ENCODE data around the gene DCTN2.
"Not testable (repeated sequence)": the region's sequence is repeated elsewhere in the genome, so short reads cannot be mapped to it uniquely, and the experiment has no call there.

DCTN2 gene

DNA sequence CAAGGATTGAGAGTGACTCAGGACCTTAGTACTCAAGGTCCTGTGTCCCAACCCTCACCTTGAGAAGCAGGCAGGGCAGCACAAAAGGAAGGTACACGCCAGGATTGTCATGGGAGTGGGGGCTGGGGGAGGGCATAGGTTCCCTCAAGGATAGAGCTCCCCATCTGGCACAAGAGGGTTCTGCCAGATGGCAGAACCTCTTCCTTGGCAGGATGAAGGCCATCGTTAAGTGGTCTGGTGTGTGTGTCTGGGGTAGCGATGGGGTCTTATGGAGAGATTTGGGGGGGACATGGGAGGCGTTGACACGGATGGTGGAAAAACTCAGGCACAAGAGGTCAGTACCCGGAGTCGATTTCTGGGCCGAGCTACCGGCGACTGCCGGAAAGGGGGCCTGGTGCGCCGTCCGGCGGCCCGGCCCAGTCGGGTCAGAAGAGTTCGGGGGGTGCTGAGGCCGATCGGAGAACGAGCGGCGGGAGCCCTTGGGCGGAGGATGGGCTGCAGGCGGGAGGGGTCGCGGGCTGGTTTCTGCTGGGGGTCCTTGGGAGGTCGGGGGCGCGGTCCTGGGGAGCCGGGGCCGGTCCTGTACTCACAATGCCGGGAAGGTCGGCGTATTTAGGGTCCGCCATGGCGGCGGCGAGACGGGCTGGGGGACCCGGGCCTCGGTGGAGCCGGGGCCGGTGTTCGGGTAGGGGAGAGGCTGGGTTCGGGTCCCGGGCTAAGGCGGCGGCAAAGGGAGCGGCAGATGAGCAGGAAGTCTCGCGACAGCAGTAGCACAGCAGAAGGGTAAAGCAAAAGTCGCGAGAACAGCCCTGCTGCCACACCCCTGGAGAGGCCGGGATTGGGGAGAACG, at the start of gene DCTN2:
TSS of gene DCTN2 (minus strand) at position 755 of the 850 bp plus-strand sequence. CDS start at position 626, 129 bp downstream.
- peak; percentile 68 for TF ChIP-seq ZFX (IDR thresholded peaks at IDR 0.05)
- TF ChIP-seq, protein P1, sequence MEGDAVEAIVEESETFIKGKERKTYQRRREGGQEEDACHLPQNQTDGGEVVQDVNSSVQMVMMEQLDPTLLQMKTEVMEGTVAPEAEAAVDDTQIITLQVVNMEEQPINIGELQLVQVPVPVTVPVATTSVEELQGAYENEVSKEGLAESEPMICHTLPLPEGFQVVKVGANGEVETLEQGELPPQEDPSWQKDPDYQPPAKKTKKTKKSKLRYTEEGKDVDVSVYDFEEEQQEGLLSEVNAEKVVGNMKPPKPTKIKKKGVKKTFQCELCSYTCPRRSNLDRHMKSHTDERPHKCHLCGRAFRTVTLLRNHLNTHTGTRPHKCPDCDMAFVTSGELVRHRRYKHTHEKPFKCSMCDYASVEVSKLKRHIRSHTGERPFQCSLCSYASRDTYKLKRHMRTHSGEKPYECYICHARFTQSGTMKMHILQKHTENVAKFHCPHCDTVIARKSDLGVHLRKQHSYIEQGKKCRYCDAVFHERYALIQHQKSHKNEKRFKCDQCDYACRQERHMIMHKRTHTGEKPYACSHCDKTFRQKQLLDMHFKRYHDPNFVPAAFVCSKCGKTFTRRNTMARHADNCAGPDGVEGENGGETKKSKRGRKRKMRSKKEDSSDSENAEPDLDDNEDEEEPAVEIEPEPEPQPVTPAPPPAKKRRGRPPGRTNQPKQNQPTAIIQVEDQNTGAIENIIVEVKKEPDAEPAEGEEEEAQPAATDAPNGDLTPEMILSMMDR (conservative IDR thresholded peaks at IDR 0.05) = no peak; the same call in 1 of the 2 replicates
- peak within 1 kb of the TSS; percentile 88 for H3K27ac ChIP-seq

DNA sequence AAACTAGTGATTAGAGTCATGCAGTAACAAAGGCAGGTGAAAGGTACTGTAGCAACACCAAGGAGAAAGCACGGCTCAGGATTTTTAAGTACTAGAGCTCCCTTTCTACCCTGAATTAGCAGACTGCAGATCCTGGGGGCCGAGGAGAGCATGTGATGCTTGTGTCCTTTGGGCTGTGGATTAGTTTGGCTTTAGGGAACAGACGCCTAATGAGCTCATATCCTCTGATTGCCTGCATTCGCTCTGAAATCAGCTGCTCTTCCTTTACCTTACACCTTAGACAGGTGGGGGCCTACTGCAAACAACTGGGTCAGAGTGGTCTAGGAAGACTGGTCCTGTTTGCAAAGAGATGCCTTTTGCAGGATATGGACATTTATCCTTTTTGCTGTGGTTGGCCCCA, 46.2 kb upstream of the DCTN2 start:
- H3K27ac ChIP-seq = no peak overlapping the region
- TF ChIP-seq ZFX (IDR thresholded peaks at IDR 0.05) = no peak
- TF ChIP-seq, protein P1 (conservative IDR thresholded peaks at IDR 0.05) = no peak

DNA sequence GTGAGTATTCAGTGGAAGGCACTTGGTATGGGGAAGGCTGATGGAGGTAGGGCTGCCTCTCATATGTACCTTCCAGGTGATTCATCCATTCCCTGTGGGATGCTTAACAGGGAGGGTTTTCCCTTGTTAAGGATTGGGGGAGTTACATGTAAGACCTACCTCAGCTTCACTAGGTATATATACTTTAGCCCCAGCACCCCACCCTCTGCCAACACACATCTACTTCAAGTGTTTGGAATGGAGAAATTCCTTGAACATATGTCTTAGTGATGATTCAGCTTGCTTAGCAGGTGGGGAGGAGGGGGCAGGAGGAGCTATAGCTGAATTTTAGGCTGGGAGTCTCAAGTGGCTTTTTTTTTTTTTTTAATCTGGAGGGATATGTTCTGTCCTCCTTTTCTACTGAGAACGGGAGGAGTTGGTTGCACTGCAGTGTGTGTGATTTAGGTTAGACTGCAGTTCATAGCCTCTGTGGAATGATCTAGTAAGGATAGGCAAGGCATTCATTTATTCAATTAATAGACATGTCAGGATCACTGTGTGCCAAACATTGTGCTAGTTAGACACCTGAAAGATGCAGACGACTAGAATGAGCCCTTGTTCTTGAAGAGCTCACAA, 45.7 kb upstream of the DCTN2 start:
- TF ChIP-seq ZFX (IDR thresholded peaks at IDR 0.05) = no peak
- TF ChIP-seq, protein P1 (conservative IDR thresholded peaks at IDR 0.05) = no peak
- no peak overlapping the region for H3K27ac ChIP-seq

DNA sequence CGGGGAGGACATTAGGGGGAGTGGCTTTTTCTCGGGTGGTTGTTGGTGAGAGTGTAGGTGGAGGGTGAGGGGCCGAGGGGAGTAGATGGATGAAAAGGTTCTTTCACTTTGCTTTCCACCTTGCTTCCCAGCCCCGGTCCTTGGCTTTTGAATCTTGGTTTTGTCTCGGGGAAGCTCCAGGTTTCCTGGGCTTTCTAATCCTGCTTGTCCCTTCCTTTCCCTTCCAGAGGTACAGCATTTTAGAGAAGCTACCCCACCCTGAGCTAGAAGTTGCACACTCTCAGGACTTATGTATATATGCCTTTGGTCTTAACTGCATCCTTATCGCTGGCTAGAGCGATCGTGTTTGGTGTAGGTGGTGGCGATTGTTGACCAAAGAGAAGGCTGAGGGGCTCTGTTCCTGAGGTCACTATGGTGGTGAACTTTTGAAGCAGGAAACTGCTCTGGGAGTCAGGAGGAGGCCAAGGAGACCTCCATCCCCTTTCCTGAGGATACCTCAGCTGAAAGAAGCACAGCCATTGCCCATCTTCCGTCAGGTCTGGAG, 44.9 kb upstream of the DCTN2 start:
- H3K27ac ChIP-seq = peak overlapping the region; percentile 77
- TF ChIP-seq ZFX (IDR thresholded peaks at IDR 0.05) = no peak
- TF ChIP-seq, protein P1 (conservative IDR thresholded peaks at IDR 0.05) = no peak

DNA sequence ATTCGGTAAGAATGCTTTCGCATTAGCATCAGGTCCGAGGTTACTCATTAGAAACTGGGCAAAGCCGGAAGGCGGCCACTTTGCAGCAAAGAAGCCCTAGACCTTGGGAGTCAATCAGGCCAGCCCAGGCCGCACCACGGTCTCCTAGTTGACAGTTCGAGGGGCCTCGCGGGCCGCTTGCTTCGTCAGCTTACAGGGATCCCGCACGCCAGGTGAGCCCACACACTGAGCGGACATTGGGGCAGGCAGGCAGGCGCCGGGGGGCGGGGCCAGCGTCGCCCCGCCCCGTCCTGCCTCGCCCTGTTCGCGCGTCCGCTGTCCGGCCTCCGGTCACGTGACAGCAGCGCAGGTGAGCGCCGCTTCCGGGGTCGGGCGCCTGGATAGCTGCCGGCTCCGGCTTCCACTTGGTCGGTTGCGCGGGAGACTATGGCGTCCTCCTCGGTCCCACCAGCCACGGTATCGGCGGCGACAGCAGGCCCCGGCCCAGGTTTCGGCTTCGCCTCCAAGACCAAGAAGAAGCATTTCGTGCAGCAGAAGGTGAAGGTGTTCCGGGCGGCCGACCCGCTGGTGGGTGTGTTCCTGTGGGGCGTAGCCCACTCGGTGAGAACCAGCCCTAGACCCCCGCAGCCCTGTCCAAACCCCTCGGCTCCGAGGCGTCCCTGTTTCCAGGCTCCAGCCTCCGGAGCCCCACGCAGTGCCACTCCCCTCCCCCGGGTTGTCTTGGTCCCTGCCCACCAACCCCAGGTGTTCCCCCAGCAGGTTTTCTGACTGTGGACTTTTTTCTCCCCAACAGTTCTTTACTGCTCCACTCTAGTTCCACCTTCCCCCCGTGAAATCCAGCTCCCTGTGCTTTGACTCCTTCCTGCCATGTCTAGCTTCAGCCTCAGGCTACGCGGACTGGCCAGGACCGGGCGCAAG, 44.1 kb upstream of the DCTN2 start, which contains the start of gene PIP4K2C:
TSS of gene PIP4K2C (plus strand) at position 329 of the 918 bp plus-strand sequence. CDS start at position 427, 98 bp downstream.
- H3K27ac ChIP-seq = peak within 1 kb of the TSS; percentile 77
- TF ChIP-seq, protein P1 (conservative IDR thresholded peaks at IDR 0.05) = no peak
- no peak for TF ChIP-seq ZFX (IDR thresholded peaks at IDR 0.05)

DNA sequence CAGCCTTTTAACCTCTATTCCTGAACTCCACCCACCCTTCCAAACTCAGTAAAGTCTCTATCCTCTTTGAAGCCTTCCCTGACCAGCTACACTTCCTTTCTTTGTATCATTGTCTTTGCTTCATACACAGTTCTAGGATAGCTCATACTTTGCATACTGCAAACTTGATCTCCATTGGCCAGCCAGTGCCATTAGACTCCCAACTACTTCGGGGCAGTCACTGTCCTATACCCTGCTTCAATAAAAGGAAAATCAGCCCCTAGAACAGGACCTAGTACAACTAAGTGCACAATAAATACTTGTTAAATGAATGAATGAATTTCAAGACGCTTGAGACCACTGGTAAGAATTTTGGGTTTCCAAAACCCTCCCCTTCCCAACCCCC, 43.5 kb upstream of the DCTN2 start:
- peak overlapping the region; percentile 77 for H3K27ac ChIP-seq
- TF ChIP-seq, protein P1 (conservative IDR thresholded peaks at IDR 0.05) = no peak
- no peak for TF ChIP-seq ZFX (IDR thresholded peaks at IDR 0.05)

DNA sequence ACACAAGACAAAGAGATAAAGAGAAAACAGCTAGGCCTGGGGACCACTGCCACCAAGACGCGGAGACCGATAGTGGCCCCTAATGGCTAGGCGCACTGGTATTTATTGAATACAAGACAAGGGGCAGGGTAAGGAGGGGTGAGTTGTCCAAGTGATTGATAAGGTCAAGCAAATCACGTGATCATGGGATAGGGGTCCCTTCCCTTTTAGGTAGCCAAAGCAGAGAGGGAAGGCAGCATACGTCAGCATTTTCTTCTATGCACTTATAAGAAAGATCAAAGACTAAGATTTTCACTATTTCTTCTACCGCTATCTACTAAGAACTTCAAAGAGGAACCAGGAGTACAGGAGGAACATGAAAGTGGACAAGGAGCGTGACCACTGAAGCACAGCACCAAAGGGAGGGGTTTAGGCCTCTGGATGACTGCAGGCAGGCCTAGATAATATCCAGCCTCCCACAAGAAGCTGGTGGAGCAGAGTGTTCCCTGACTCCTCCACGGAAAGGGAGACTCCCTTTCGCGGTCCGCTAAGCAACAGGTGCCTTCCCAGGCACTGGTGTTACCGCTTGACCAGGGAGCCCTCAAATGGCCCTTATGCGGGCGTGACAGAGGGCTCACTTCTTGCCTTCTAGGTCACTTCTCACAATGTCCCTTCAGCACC, 42.1 kb upstream of the DCTN2 start:
- not testable (repeated sequence) for H3K27ac ChIP-seq
